ENCODE results near the gene LBHD1. TPM values are rescaled to one million over a fixed set of nuclear protein-coding genes. Genes with fewer than 3 reads are reported as not detected.
"Not testable (repeated sequence)": the region's sequence is repeated elsewhere in the genome, so short reads cannot be mapped to it uniquely, and the experiment has no call there.

LBHD1 gene
- total RNA-seq, 1 donor = 7.6 TPM

DNA sequence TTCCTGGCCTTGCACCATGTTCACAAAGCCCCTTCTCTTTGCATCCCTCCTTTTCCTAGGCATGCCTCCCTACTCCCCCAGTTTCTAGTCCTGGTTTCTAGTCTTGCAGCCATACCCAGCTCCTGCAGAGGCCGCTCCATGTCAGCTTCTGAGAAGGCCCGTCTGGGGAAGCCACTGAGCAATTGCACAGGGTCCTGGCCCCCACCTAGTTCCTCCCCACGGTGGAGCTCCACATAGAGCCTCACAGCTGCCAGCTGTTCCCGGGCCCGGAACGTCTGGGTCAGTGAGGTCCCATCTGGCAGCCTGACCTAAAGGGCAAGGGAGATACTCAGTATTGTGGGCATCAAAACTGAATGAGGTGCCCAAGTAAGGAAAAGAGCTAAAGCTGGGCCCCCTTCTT is 4.6 kb upstream of the LBHD1 start:
- Histone ChIP-seq H3K9me3 (ENCODE audit: low read depth, low read length) (no peaks in the 10 kb centered on the region), H2AFZ (ENCODE audit: low read length) (no peak overlapping the region), H3K4me1 (ENCODE audit: insufficient read depth, low read length) (peaks cover 34% of the 10 kb centered on the region), H3K27me3 (ENCODE audit: insufficient read depth, low read length) (no peaks in the 10 kb centered on the region), H4K20me1 (ENCODE audit: insufficient read depth, low read length) (no peaks in the 10 kb centered on the region), H3K27ac (ENCODE audit: low read depth, low read length) (no peak overlapping the region), H3K4me3 (ENCODE audit: insufficient read depth, low read length) (no peak overlapping the region), H3K79me2 (ENCODE audit: insufficient read depth, low read length) (peaks cover 51% of the 10 kb centered on the region), H3K4me2 (ENCODE audit: insufficient read depth, low read length) (no peak overlapping the region), H3K36me3 (ENCODE audit: insufficient read depth, low read length) (peaks cover 38% of the 10 kb centered on the region)
- no peak for DNase-seq (ENCODE audit: insufficient read length, low spot score, missing footprints)
- TF ChIP-seq, protein P1, sequence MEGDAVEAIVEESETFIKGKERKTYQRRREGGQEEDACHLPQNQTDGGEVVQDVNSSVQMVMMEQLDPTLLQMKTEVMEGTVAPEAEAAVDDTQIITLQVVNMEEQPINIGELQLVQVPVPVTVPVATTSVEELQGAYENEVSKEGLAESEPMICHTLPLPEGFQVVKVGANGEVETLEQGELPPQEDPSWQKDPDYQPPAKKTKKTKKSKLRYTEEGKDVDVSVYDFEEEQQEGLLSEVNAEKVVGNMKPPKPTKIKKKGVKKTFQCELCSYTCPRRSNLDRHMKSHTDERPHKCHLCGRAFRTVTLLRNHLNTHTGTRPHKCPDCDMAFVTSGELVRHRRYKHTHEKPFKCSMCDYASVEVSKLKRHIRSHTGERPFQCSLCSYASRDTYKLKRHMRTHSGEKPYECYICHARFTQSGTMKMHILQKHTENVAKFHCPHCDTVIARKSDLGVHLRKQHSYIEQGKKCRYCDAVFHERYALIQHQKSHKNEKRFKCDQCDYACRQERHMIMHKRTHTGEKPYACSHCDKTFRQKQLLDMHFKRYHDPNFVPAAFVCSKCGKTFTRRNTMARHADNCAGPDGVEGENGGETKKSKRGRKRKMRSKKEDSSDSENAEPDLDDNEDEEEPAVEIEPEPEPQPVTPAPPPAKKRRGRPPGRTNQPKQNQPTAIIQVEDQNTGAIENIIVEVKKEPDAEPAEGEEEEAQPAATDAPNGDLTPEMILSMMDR (IDR thresholded peaks at IDR 0.05; ENCODE audit: extremely low read depth, low read depth, low read length) = no peak

- not testable (repeated sequence) for H3K4me3 ChIP-seq (ENCODE audit: insufficient read depth, low read length); H3K9me3 ChIP-seq (ENCODE audit: low read depth, low read length); H3K27me3 ChIP-seq (ENCODE audit: insufficient read depth, low read length); H2AFZ ChIP-seq (ENCODE audit: low read length); H4K20me1 ChIP-seq (ENCODE audit: insufficient read depth, low read length); H3K27ac ChIP-seq (ENCODE audit: low read depth, low read length); H3K4me2 ChIP-seq (ENCODE audit: insufficient read depth, low read length); DNase-seq (ENCODE audit: insufficient read length, low spot score, missing footprints)
- Histone ChIP-seq H3K4me1 (ENCODE audit: insufficient read depth, low read length) (peaks cover 33% of the 10 kb centered on the region), H3K79me2 (ENCODE audit: insufficient read depth, low read length) (peaks cover 58% of the 10 kb centered on the region), H3K36me3 (ENCODE audit: insufficient read depth, low read length) (peaks cover 38% of the 10 kb centered on the region)
Observed at GRCh38 chr11:62675415-62675814, 3.3 kb upstream of the LBHD1 start.

GRCh38 chr11:62673196-62673525 is 1.1 kb upstream of the LBHD1 start:
- DNase-seq (ENCODE audit: insufficient read length, low spot score, missing footprints) = peak; percentile 63

DNA sequence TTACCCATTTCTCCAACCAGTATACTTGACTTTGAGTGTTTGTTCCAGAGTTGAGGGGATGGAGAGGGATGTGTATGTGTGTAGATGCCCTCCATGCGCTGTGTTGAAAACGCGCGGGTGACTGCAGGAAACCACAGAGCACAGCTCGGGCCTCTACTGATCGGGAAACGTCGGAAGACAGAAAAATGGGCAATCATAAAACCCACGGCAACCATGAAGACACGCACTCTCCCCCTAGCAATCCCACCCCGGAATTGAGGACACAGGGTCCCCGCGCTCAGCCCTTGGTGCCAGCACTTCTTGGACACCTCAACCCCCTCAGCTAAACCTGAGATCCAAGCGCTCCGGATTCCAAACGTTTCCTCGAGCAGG is 845 bp downstream of the LBHD1 start:
- Histone ChIP-seq H3K4me3 (ENCODE audit: insufficient read depth, low read length) (peak overlapping the region; percentile 91), H3K4me1 (ENCODE audit: insufficient read depth, low read length) (peaks cover 35% of the 10 kb centered on the region), H3K36me3 (ENCODE audit: insufficient read depth, low read length) (peaks cover 39% of the 10 kb centered on the region), H3K79me2 (ENCODE audit: insufficient read depth, low read length) (peaks cover 53% of the 10 kb centered on the region), H4K20me1 (ENCODE audit: insufficient read depth, low read length) (peaks cover 10% of the 10 kb centered on the region), H3K4me2 (ENCODE audit: insufficient read depth, low read length) (peak overlapping the region; percentile 94), H2AFZ (ENCODE audit: low read length) (peak overlapping the region; percentile 98), H3K27ac (ENCODE audit: low read depth, low read length) (peak overlapping the region; percentile 87), H3K9me3 (ENCODE audit: low read depth, low read length) (no peaks in the 10 kb centered on the region), H3K27me3 (ENCODE audit: insufficient read depth, low read length) (no peaks in the 10 kb centered on the region)
- peak; percentile 77 for DNase-seq (ENCODE audit: insufficient read length, low spot score, missing footprints)
- TF ChIP-seq, protein P1 (IDR thresholded peaks at IDR 0.05; ENCODE audit: extremely low read depth, low read depth, low read length) = no peak

More at GRCh38 chr11:62673196-62673525, 1.1 kb upstream of the LBHD1 start:
- H3K36me3 ChIP-seq (ENCODE audit: insufficient read depth, low read length) = peaks cover 43% of the 10 kb centered on the region
- no peak overlapping the region for H2AFZ ChIP-seq (ENCODE audit: low read length)
- H4K20me1 ChIP-seq (ENCODE audit: insufficient read depth, low read length) = peaks cover 4% of the 10 kb centered on the region
- H3K9me3 ChIP-seq (ENCODE audit: low read depth, low read length) = no peaks in the 10 kb centered on the region
- H3K27me3 ChIP-seq (ENCODE audit: insufficient read depth, low read length) = no peaks in the 10 kb centered on the region
- TF ChIP-seq, protein P1 (IDR thresholded peaks at IDR 0.05; ENCODE audit: extremely low read depth, low read depth, low read length) = no peak
- peaks cover 31% of the 10 kb centered on the region for H3K4me1 ChIP-seq (ENCODE audit: insufficient read depth, low read length)
- peak overlapping the region; percentile 87 for H3K27ac ChIP-seq (ENCODE audit: low read depth, low read length)
- H3K4me2 ChIP-seq (ENCODE audit: insufficient read depth, low read length) = peak overlapping the region; percentile 94
- peak overlapping the region; percentile 91 for H3K4me3 ChIP-seq (ENCODE audit: insufficient read depth, low read length)
- H3K79me2 ChIP-seq (ENCODE audit: insufficient read depth, low read length) = peaks cover 56% of the 10 kb centered on the region

All from osteoblast (primary cell).